ENCODE measurements around the gene GPD1L. TPM values are rescaled to one million over a fixed set of nuclear protein-coding genes. Genes with fewer than 3 reads are reported as not detected.
"Not testable (repeated sequence)": the region's sequence is repeated elsewhere in the genome, so short reads cannot be mapped to it uniquely, and the experiment has no call there.

The GPD1L gene
- total RNA-seq, 1 donor from 2014 or later, result 25.7 TPM

DNA sequence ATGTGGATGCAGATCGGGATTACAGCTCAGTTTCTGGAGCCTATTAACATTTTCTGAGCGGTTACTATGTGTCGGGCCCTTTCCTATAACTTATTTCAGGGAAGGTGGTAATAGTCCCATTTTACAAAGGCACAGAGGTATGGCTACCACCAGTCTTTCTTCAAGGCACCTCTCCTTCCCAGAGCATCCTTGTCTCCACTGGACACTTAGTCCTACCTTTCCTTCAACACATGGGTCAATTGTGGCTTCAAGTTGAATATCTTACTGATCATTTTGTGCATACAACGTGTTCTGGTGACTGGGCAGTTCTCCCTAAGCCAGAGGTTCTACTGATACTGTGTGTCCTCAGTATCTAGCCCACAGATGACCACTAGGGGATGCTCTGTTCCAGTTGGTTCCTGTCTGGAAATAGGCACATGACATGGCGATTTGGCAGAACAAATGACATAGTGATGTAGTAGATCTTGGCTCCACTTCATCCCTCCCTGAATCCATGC lies 71.3 kb downstream of the GPD1L start:
- intact Hi-C loops (cut with micrococcal nuclease), result loop anchor here (1.0 to 5.0 kb wide), 8 partner anchors 60 to 487 kb away; partner anchors contain the start of genes CMTM6 and CMTM8

DNA sequence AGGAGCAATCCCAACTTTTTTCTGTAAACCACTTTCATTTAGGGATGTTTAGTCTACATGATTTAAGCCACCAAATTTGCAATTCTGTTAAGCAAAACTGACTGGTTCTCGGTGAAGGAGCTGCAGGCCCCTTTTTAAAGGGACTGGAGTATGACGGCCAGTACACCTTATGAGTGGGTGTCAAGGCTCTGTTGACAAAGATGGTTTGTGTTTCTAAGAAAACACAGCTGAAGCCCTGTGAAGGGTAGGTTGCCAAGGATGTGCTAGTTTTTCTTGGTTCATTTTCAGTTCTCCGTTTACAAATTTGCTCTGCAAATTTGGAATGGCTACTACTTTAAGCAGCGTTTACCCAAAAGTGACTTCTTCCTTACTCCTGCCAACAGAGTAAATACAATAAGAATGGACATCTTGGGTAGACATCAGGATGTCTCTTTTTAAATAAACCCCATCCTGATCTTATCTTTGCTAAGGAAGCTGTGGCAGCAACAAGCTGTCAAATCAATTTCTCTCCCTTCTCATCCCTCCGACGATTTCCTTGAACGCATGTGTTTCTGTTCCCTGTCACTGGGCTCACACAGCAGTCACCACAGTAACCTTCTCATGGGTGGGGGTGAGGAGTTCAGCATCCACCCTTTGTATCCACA lies 73.8 kb downstream of the GPD1L start:
- intact Hi-C loops (cut with micrococcal nuclease), result no loop called here

DNA sequence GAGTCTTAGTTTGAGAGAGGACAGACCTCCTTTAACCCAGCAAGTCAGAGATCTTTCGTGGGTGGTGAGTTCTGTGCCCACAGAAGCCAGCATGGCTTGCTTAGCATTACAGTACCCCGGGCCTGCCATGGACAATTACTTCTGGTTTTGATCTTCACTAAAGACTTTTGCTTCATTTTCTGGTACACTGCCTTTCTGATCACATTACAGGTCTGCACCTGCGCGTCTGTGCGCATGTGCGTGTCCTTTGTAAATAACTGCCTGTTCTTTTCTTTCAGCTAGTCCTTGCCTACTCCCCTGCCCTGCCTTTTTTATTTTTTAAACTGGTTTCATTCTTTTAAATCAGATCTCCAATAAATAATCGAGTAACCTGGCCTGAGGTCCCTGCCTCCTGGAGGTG lies 74.9 kb downstream of the GPD1L start:
- intact Hi-C loops (cut with micrococcal nuclease), result no loop called here

DNA sequence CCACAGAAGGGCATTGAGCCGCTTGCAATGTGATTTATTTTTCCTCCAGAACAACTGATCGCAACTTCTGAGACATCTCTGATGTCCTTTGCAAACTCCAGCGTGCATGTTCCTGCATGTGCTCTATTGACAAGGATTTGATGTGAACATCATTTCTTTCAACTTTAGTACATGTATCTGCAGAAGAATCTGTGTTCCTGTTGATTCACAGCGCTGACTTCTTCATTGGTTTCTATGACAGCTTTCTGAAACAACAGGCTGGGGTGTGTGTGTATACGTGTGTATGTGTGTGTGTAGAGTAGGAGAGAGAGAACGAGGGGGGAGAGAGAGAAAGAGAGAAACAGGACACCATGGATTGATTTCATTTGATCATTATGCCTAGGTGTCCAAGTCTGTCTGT lies 75.4 kb downstream of the GPD1L start:
- intact Hi-C loops (cut with micrococcal nuclease), result no loop called here

DNA sequence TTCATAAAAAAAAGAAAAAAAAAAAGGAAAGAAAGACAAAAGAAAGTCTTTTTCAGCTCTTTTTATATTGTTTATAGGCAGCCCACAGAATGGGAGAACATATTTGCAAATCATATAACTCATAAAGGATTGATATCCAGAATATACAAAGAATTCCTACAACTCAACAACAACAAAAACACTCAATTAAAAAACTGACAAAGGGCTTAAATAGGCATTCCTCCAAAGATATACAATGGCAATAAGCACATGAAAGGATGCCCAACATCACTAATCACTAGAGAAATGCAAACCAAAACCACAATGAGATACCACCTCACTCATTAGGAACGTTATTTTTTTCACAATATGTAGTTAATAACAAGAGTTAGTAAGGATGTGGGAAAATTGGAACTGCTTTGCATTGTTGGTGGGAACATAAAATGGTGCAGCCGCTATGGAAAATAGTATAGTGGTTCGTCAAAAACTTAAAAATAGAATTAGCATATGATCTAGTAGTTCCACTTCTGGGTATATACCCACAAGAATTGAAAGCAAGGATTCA lies 77.8 kb downstream of the GPD1L start:
- intact Hi-C loops (cut with micrococcal nuclease), result no loop called here

DNA sequence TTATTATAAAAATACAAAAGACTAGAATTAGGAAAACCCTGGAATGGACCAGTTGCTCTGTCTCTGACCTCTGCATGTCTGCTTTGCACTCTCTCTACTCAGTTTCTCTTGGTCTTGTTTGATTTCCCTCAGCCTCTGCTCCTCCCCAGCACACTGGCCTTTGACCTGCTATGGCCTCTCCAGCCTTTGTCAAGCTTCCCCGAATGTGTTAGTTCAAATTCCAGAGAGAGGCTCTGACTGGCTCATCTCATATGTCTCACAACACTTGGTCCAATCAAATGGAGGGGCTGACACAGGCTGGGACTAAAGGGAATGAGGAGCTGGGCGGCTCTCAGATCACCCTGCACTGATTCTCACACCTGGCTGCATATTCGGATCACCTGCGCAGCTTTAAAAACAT lies 79.7 kb downstream of the GPD1L start:
- intact Hi-C loops (cut with micrococcal nuclease), result no loop called here

DNA sequence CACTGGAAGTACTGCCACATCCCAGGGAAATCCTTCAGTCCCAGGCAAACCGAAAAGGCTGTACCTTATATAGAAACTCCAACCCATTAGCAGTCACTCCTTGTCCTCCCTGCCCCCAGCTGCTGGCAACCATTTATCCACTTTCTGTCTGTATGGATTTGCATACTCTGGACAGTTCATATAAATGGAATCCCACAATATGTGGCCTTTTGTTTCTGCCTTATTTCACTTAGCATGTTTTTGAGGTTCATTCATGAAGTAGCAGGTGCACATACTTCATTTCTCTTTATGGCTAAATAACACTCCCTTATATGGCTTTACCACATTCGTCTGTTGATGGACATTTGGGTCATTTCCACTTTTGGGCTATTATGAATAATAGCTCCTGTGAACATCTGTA lies 80.5 kb downstream of the GPD1L start:
- intact Hi-C loops (cut with micrococcal nuclease), result no loop called here

DNA sequence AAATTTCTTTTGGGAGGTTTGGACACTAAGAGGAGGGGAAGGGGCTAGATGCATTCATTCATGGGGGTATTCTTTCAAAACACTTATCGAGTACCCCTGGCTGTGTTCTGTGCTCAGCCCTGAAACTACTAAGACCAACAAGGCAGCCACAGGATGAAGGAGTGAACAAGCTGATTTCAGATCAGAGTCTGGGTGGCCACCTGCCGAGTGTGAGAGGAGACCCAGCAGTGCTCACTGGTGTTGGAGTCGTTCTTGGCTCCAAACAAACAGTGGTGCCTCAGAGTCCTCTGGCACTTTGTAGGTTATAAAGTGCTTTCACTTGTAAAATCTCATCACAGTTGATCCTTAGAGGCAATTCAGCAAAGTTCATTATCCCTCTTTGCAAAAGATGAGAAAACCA lies 83.3 kb downstream of the GPD1L start:
- intact Hi-C loops (cut with micrococcal nuclease), result no loop called here

DNA sequence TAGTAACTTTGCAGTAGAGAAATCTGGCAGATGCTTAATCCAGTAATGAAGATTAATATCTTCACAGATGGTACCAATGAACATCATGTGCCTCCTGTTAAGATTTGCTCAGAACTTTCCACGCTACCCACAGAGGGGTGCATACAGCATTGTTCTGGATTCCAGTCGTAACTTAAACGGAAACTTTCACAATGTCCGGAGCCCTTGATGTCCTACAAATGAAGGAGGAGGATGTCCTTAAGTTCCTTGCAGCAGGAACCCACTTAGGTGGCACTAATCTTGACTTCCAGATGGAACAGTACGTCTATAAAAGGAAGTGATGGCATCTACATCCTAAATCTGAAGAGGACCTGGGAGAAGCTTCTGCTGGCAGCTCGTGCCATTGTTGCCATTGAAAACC lies 84.1 kb downstream of the GPD1L start:
- intact Hi-C loops (cut with micrococcal nuclease), result not testable (repeated sequence)

DNA sequence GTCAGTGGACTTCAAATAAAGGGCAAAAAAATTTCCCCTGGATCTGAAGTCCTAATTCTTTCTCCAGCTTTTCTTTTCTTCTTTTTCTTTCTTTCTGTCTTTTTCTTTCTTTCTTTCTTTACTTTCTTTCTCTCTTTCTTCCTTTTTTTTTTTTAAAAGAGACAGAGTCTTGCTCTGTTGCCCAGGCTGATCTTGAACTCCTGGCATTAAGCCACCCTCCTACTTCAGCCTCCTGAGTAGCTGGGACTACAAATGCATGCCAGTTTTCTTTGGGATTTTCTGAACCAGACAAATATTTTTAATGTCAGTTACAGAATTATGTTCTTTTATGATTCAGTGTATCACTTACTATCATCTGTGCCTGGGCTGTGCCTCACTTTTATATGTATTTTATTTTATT lies 86.7 kb downstream of the GPD1L start:
- intact Hi-C loops (cut with micrococcal nuclease), result no loop called here

DNA sequence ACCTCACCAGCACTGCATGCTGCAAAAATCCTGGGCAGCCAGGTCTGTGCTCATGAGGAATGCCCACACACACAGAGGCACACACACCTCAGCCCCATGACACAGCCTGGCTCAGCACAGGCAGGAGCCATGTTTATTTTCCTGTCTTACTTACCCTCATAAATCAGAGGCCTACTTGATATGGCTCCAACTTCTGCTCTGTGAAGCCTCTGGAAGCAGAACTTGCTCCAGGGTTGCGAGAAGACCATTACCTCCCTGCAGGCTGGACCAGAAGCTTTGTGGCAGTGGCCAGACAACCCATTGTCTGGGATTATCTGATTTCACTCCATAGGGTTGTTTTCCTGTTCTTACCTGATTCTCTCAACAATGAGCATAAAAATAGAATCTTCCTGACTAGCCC lies 88.2 kb downstream of the GPD1L start:
- intact Hi-C loops (cut with micrococcal nuclease), result no loop called here

DNA sequence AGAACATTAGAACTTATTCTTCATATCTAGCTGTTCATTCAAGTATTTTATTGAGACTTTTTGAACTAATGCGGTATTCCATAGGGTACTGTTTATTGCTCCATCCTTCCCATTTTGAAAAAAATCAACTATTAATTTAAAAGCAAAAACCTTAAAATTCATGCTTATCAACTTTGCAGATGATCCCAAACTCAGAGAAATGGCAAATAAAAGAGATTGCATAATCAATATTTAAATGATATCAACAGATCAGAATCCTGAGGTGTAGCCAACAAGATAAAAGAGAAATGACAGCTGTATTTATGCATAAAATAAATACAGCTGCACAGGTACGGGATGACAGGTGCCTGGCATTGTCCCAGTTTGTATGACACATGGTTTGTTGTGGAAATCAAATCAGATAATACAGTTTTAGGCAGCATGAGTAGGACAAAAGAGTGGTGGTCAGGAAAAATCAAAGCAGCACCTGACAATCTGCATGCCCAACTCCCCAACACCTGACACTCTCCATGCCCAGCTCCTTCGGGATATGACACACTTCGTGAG lies 89.6 kb downstream of the GPD1L start:
- intact Hi-C loops (cut with micrococcal nuclease), result no loop called here

DNA sequence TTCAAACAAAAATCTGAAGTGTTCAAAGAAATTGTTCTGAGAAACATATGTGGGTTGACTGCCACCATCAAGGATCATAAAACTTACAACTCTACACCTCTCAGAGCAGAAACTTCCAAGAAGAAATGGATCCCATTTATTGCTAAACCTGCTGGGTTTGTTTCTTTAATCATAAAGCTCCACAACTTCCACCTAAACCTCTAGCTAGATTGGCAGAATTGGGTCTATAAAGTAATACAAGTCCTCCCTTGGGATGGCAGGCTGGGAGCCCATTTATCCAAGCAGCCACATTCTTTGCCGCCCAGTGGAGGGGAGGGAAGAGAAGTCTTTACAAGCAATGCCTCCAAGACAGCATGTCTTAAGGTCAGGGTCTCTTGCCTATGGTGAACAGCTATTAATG lies 91.6 kb downstream of the GPD1L start:
- intact Hi-C loops (cut with micrococcal nuclease), result no loop called here

DNA sequence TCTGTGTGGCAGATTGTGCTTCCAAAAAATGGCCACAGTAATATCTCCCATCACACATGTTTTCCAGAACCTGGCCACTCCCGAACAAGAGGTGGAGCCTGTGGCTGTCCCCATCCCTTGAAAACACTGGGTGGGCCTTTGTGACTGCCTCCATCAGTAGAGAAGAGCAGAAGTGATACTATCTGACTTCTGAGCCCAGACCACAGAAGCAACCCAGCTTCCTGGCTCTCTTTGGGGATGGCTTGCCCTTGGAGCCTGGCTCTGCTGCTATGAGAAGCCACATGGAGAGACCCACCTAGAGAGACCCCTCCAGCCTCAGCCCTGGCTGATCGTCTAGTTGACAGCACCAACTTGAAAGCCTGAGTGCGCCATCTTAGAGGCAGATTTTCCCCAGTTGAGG lies 92.3 kb downstream of the GPD1L start:
- intact Hi-C loops (cut with micrococcal nuclease), result no loop called here

DNA sequence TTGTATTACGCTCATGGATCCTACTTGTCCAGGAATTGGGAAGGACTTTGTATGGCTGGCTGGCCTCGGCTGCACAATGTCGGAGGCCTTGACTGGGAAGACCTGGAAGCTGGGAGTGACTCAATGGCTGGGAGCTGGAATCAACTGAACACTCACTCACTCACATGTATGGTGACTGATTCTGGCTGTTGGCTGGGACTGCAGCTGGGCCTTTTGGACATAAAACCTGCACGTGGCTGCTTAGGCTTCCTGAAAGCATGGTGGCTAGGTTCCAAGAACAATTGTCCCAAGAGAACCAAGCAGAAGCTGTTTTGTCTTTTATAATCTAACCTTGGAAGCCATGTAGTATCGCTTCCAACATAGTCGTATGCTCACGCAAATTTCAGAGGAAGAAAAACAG lies 94.1 kb downstream of the GPD1L start:
- intact Hi-C loops (cut with micrococcal nuclease), result no loop called here

DNA sequence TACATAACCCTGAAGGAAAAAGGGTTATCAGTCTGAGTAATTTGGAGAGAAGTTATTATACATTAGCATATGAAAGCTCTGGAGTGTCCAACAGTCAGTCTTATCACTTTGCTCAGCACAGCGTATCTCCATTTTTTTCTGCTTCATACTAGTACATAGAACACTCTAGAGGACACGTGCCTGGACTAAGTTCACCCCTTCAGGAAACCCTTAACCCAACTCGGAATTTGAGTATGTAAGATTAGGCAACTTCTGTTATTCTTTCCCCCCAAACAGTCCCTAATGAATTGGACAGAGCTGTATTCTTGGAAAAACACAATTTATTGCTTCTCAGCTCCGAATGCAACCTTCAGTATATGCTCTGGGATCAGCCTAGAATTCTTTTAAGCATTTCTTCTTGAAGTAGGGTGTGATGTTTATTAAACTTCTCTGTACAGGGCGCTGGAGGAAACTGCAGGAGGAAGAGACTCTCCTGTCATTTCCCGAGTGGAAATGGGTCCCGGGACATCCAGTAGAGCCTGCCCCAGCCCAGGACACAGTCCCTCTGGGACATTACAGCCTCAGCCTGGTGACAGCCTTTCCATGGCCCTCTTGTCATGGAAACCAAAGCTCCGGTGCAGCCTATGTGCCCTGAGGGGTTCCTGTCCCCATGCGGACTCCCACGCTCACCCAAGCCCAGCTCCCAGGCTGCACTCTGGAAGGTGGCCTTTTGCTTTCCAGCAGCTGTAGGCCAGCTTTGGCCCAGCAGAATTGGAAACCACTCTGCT lies 94.8 kb downstream of the GPD1L start:
- intact Hi-C loops (cut with micrococcal nuclease), result no loop called here

DNA sequence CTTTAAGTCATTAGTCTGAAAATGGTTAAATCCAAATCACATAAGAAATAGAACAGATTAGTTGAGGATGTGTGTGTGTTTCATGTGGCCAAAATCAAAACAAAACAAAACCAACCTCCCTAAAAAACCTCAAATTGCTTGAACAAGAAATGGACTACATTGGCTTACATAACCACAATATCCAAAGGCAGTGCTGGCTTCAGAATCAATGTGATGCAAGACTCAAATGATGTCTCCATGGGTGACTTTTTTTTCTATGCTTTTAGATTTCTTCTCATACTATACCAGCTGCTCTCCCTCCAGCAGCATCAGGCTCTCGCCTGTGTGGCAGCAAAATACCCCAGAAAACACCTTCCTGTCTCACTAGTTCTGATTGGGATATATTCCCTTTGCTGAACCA lies 96.1 kb downstream of the GPD1L start:
- intact Hi-C loops (cut with micrococcal nuclease), result no loop called here

DNA sequence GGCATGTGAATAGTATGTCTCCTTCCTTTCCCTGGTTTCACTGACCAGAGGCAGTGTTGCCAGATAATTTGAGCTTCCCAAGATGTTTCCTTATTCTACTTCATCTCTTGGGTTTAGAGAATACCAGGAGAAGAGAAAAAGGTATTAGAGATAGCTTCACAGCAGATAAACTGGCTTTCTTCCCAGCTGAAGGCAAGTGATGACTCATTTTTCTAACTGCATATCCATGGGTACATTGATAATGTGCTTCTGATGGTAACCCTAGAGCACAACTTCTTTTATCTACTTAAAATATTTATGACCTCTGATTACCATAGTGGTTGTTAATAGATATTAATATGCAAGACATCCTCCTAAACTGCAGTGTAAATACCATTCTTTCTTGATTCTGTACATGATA lies 97.4 kb downstream of the GPD1L start:
- intact Hi-C loops (cut with micrococcal nuclease), result no loop called here

DNA sequence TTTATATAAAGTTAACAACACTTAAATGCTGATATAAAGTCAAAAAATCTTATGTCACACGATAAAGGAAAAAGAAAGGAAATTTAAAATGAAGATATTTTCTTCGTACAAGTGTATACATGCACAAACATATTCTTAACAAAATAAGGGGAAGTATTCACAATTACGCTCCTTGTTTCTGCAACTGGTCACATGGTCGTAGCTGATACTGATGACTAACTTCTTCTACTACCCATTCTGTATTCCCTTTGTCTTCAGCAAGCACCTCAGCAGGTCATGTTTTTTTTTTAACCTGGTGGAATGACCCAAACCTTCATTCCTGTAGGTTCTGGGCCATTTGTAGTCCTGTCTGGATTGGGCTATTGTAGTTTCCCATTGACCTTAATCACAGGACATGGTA lies 102.0 kb downstream of the GPD1L start:
- intact Hi-C loops (cut with micrococcal nuclease), result no loop called here

DNA sequence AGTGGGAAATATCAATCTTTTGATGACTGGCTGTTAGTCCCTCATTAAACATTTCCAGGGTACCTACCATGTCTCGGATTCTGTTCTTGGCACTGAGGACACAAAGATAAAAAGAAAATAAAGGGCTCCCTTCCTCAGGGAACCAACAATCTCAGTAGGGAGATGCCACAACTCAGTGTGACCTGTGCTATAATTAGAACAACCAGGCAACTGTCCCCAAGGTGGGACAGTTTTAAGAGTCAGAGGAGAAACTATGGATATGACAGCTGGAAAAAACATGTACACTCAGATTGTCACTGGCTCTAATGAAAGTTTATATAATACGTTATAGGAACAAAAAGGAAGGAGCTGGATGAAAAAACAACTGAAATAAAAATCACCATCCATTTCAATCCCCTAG lies 108.8 kb downstream of the GPD1L start:
- intact Hi-C loops (cut with micrococcal nuclease), result no loop called here

DNA sequence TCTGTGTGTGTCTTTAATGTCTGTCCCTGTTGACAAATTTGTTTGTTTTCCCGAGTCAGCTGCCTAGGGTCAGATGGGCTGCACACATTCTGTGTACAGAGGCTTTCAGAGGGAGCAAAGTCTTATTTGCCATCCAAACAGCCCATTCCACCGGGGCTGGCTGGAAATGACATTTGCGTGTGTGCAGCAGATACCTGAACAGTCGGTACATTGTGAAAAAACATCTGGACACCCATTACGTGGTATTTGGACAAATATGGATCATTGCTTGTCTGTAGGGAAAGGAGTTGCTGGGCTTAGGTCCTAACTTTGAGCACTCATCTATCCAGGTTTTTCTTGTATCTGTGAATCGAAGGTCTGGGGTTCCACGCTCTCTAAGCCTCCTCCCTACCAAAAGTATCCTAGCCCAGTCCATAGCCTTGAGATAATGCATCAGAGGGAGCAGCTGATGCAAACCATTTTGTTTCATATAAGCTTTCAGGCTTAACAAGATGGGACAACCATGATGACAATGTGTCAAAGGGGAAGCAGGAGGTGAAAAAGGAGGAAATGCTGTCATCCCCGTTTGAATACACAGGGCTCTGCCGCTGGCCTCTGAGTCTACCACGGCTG lies 109.9 kb downstream of the GPD1L start:
- intact Hi-C loops (cut with micrococcal nuclease), result no loop called here

DNA sequence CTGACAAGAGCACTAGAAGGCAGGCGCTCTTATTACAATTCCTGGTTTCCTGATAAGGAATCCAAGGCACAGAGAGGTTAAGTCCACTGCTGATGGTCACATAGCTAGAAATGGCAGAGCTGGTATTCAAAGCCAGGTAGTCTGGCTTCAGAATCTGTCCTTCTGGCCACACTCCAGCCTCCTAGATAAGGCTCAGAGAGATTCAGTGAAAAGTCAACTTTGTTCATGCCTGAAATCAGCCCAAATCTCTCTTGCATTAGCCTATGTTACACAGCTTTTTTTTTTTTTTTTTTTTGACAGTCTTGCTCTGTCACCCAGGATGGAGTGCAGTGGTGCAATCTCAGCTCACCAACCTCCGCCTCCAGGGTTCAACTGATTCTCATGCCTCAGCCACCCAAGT lies 110.9 kb downstream of the GPD1L start:
- intact Hi-C loops (cut with micrococcal nuclease), result no loop called here
